GM12878 (cell line): Measurements from ENCODE around the gene TCF4.

Experiments
- BCL11A ChIP-seq: IDR thresholded peaks from 2 replicates; pipeline ENCODE4 v1.6.1; 2011; ENCODE audit warnings: low read depth, low read length
- EGR1 ChIP-seq, 2 experiments: IDR thresholded peaks; 1 replicate in 1 of 2; 2 replicates in 1 of 2; pipeline ENCODE4 v1.6.1; 2011 to 2012; ENCODE audit warnings: low read depth in 2 of 2, low read length in 2 of 2, borderline replicate concordance in 1 of 2, mild to moderate bottlenecking in 1 of 2, moderate library complexity in 1 of 2
- SUPT20H ChIP-seq: IDR thresholded peaks from 2 replicates; pipeline ENCODE4 v1.6.1; 2011; ENCODE audit warnings: low read depth, mild to moderate bottlenecking, low read length, moderate library complexity, borderline replicate concordance; ENCODE audit not compliant: control insufficient read depth
- TAF1 ChIP-seq: IDR thresholded peaks from 2 replicates; pipeline ENCODE4 v1.6.1; 2011; ENCODE audit warnings: mild to moderate bottlenecking, low read depth, low read length, borderline replicate concordance
- ZNF274 ChIP-seq: IDR thresholded peaks from one replicate; pipeline ENCODE4 v1.8.0; 2011; ENCODE audit not compliant: insufficient read length, insufficient read depth

GRCh38 chr18:55511277-55511676 is 76.7 kb downstream of the TCF4 start:
- TF ChIP-seq BCL11A (no peak), ZNF274 (no peak), TAF1 (no peak), EGR1 (IDR thresholded peaks at IDR 0.05; ENCODE audit: borderline replicate concordance in 1 of 2, low read depth in 2 of 2, low read length in 2 of 2) (no peak), SUPT20H (no peak)
